Gastrocnemius medialis (tissue), 4 donors: ENCODE results near the gene ATAD3C.

ENCODE experiments used
- POLR2A ChIP-seq, 2 donors: fragments of 450-650 bp; IDR thresholded peaks; one replicate each; pipeline ENCODE4 v1.6.1; 2017; ENCODE audit warnings: antibody characterized with exemption in 2 of 2, mild to moderate bottlenecking in 2 of 2, moderate library complexity in 2 of 2
- TF ChIP-seq, protein P1 (sequence below), 5 experiments: fragments of 450-650 bp in 3 of 5; fragments of 200-600 bp in 2 of 5; sonication (generic) in 2 of 5; IDR thresholded peaks in 4 of 5; conservative IDR thresholded peaks in 1 of 5; 1 replicate in 4 of 5; 2 replicates in 1 of 5; pipeline ENCODE4 v1.5.1; 2016 to 2019; ENCODE audit warnings: antibody characterized with exemption in 5 of 5, mild to moderate bottlenecking in 3 of 5, moderate library complexity in 3 of 5

DNA sequence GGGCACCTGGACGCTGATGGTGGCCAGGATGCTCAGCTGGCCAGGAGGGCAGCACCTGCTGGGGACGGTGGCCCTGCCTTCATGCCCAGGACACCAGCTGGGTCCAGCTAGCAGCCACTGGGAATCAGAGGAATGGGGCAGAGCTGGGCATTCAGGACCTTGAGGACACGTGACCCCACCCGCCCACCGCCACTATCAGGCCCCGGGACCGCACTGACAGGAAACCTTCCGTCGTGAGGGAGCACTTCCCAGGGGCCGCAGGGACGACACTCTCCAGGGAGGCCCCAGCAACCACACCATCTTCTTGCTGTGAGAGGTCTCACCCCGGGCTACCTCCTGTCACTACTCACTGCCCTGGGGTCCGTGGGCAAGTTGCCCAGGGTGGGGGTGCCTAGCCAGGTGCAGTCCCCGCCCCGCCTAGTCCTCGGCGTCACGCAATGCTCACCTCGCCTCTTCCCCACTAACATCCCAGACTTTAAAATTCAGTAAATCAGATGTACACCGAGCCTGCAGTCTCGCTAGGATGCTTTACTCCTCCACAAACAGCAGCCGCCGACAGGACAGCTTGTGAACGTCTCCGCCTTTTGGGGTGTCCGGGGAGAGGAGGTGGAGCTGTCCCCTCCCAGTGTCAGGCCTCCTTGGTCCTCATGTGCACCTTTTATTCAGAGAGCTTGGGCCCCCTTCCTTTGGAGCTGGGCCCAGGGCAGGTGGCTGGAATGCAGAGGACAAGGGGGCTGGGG lies 9.1 kb upstream of the ATAD3C start:
- TF ChIP-seq, protein P1, sequence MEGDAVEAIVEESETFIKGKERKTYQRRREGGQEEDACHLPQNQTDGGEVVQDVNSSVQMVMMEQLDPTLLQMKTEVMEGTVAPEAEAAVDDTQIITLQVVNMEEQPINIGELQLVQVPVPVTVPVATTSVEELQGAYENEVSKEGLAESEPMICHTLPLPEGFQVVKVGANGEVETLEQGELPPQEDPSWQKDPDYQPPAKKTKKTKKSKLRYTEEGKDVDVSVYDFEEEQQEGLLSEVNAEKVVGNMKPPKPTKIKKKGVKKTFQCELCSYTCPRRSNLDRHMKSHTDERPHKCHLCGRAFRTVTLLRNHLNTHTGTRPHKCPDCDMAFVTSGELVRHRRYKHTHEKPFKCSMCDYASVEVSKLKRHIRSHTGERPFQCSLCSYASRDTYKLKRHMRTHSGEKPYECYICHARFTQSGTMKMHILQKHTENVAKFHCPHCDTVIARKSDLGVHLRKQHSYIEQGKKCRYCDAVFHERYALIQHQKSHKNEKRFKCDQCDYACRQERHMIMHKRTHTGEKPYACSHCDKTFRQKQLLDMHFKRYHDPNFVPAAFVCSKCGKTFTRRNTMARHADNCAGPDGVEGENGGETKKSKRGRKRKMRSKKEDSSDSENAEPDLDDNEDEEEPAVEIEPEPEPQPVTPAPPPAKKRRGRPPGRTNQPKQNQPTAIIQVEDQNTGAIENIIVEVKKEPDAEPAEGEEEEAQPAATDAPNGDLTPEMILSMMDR (IDR thresholded peaks at IDR 0.05 in 4 of 5, conservative IDR thresholded peaks at IDR 0.05 in 1 of 5) = no peak
- no peak for TF ChIP-seq POLR2A (IDR thresholded peaks at IDR 0.05)
